A673 (cell line): ENCODE measurements around the gene TXNRD3. TPM values are rescaled to one million over a fixed set of nuclear protein-coding genes. Genes with fewer than 3 reads are reported as not detected.

ENCODE experiments used
- BruUV-seq: library from RNA; stranded (reverse); fragments of 400-500 nt; replicated peaks from 2 replicates; lab custom pipeline; 2021; lab: Mats Ljungman, UMichigan
- CTCF ChIA-PET: fragments of 300-600 bp; sonication (Branson Sonifier 250); formaldehyde crosslinking; loops from one replicate; lab custom pipeline; 2022; ENCODE audit warnings: antibody characterized with exemption; lab: Charles Lee
- POLR2A ChIA-PET: fragments of 300-600 bp; sonication (Branson Sonifier 250); formaldehyde crosslinking; loops from one replicate; lab custom pipeline; 2022; ENCODE audit warnings: antibody characterized with exemption; ENCODE audit not compliant: low non-redundant PET; lab: Charles Lee
- DNase-seq: peaks from one replicate; pipeline ENCODE4 v3.0.0-alpha.2; 2015; ENCODE audit warnings: low spot score
- H3K27ac ChIP-seq: fragments of 200-600 bp; sonication (generic); 2 replicates; pipeline ENCODE4 v1.5.1; 2016; ENCODE audit warnings: mixed run types, low read depth, mild to moderate bottlenecking, mixed read lengths, antibody characterized with exemption, low read length; ENCODE audit not compliant: poor library complexity, severe bottlenecking
- H3K27me3 ChIP-seq: fragments of 200-600 bp; sonication (generic); replicated peaks from 2 replicates; pipeline ENCODE4 v1.6.1; 2017; ENCODE audit warnings: mixed run types, low read depth, mild to moderate bottlenecking, mixed read lengths, antibody characterized with exemption, low read length; ENCODE audit not compliant: insufficient read depth, poor library complexity
- H3K36me3 ChIP-seq: fragments of 200-600 bp; sonication (generic); 2 replicates; pipeline ENCODE4 v1.6.1; 2016; ENCODE audit warnings: mixed run types, mild to moderate bottlenecking, mixed read lengths, antibody characterized with exemption, low read length; ENCODE audit not compliant: insufficient read depth, poor library complexity, severe bottlenecking
- H3K4me1 ChIP-seq: fragments of 200-600 bp; sonication (generic); 2 replicates; pipeline ENCODE4 v1.6.1; 2017; ENCODE audit warnings: mixed run types, mild to moderate bottlenecking, mixed read lengths, antibody characterized with exemption, low read length; ENCODE audit not compliant: insufficient read depth, poor library complexity, severe bottlenecking
- H3K4me3 ChIP-seq: fragments of 200-600 bp; sonication (generic); 2 replicates; pipeline ENCODE4 v1.5.1; 2016; ENCODE audit warnings: low read depth, mixed run types, mild to moderate bottlenecking, mixed read lengths, low read length; ENCODE audit not compliant: poor library complexity, severe bottlenecking
- H3K9me3 ChIP-seq: fragments of 200-600 bp; sonication (generic); 2 replicates; pipeline ENCODE4 v1.6.1; 2016; ENCODE audit warnings: mixed run types, low read depth, mild to moderate bottlenecking, mixed read lengths, antibody characterized with exemption, low read length; ENCODE audit not compliant: poor library complexity, severe bottlenecking
- CTCF ChIP-seq: fragments of 300-800, 200-600 bp; sonication (generic); conservative IDR thresholded peaks from 2 replicates; pipeline ENCODE4 v1.5.1; 2017; ENCODE audit warnings: low read depth, mild to moderate bottlenecking, antibody characterized with exemption, low read length, moderate library complexity, mixed read lengths
- EZH2 ChIP-seq: fragments of 200-600 bp; sonication (generic); IDR thresholded peaks from 2 replicates; pipeline ENCODE4 v1.6.1; 2017; ENCODE audit warnings: borderline replicate concordance, low read depth, mild to moderate bottlenecking, mixed read lengths, antibody characterized with exemption, low read length; ENCODE audit not compliant: poor library complexity, severe bottlenecking
- intact Hi-C: fragments of 100-400 bp; cut with micrococcal nuclease; formaldehyde crosslinking; loops from one replicate; pipeline ENCODE4 v1.10.0; 2022; ENCODE audit not compliant: unreplicated experiment
- total RNA-seq: library from RNA; stranded (reverse); gene quantifications from 2 replicates; pipeline ENCODE4 v1.2.3, GENCODE V29; 2021

TXNRD3 gene
- total RNA-seq, 1 experiment from 2014 or later, result 4.1 TPM

GRCh38 chr3:126696701-126697267 lies 41.9 kb upstream of the TXNRD3 start:
- no TSS peak for BruUV-seq
- intact Hi-C loops, result no loop called here
- TF ChIP-seq CTCF (no peak), EZH2 (no peak)
- no peaks in the 10 kb centered on the region for H3K36me3 ChIP-seq
- H3K27ac ChIP-seq, result no peak overlapping the region
- H3K9me3 ChIP-seq, result no peaks in the 10 kb centered on the region
- DNase-seq, result no peak
- ChIA-PET CTCF (no interaction called here), POLR2A (no interaction called here)
- H3K4me3 ChIP-seq, result no peak overlapping the region
- peaks cover 16% of the 10 kb centered on the region for H3K27me3 ChIP-seq
- H3K4me1 ChIP-seq, result no peaks in the 10 kb centered on the region

GRCh38 chr3:126693921-126694320 lies 39.0 kb upstream of the TXNRD3 start:
- ChIA-PET CTCF (no interaction called here), POLR2A (no interaction called here)
- TF ChIP-seq CTCF (no peak), EZH2 (no peak)
- Histone ChIP-seq H3K36me3 (no peaks in the 10 kb centered on the region), H3K4me3 (no peak overlapping the region), H3K27me3 (peaks cover 16% of the 10 kb centered on the region), H3K4me1 (no peaks in the 10 kb centered on the region), H3K9me3 (no peaks in the 10 kb centered on the region), H3K27ac (no peak overlapping the region)
- intact Hi-C loops, result no loop called here
- no TSS peak for BruUV-seq
- DNase-seq, result no peak

- Histone ChIP-seq H3K27ac (no peak overlapping the region), H3K36me3 (no peaks in the 10 kb centered on the region), H3K4me3 (no peak overlapping the region), H3K4me1 (no peaks in the 10 kb centered on the region), H3K27me3 (peaks cover 16% of the 10 kb centered on the region), H3K9me3 (no peaks in the 10 kb centered on the region)
- no peak for DNase-seq
- POLR2A ChIA-PET, result no interaction called here
- BruUV-seq, result no TSS peak
- TF ChIP-seq CTCF (no peak), EZH2 (no peak)
- CTCF ChIA-PET, result no interaction called here
- intact Hi-C loops, result no loop called here
Measured at GRCh38 chr3:126692858-126693257, 37.9 kb upstream of the TXNRD3 start.
